GM12878 (cell line): ENCODE measurements around the gene DNAJB6. TPM values are rescaled to one million over a fixed set of nuclear protein-coding genes. Genes with fewer than 3 reads are reported as not detected.
A peak's percentile ranks its signal among the peaks of the same experiment; 100 is the strongest.

Experiments used
- BCL11A ChIP-seq: IDR thresholded peaks from 2 replicates; pipeline ENCODE4 v1.6.1; 2011; ENCODE audit warnings: low read depth, low read length
- EED ChIP-seq: sonication (generic); IDR thresholded peaks from 2 replicates; pipeline ENCODE4 v1.6.1; 2016; ENCODE audit warnings: antibody characterized with exemption, low read depth
- EGR1 ChIP-seq, 2 experiments: IDR thresholded peaks; 1 replicate in 1 of 2; 2 replicates in 1 of 2; pipeline ENCODE4 v1.6.1; 2011 to 2012; ENCODE audit warnings: low read depth in 2 of 2, low read length in 2 of 2, borderline replicate concordance in 1 of 2, mild to moderate bottlenecking in 1 of 2, moderate library complexity in 1 of 2
- FOS ChIP-seq: IDR thresholded peaks from 3 replicates; pipeline ENCODE4 v1.6.1; 2011; ENCODE audit warnings: borderline replicate concordance; ENCODE audit not compliant: insufficient read length; ENCODE audit errors: extremely low read depth
- NBN ChIP-seq: fragments of 450-650 bp; IDR thresholded peaks from 2 replicates; pipeline ENCODE4 v1.6.1; 2016
- RAD21 ChIP-seq: IDR thresholded peaks from 2 replicates; pipeline ENCODE4 v1.6.1; 2011; ENCODE audit warnings: mild to moderate bottlenecking, low read depth, low read length, moderate library complexity; ENCODE audit not compliant: insufficient read depth
- RCOR1 ChIP-seq: conservative IDR thresholded peaks from 2 replicates; pipeline ENCODE4 v1.6.1; 2012; ENCODE audit warnings: low read depth, low read length, improper control_type of control experiment
- RFX5 ChIP-seq: IDR thresholded peaks from 2 replicates; pipeline ENCODE4 v1.6.1; 2011; ENCODE audit warnings: low read depth, low read length, improper control_type of control experiment
- SREBF1 ChIP-seq: IDR thresholded peaks from 2 replicates; pipeline ENCODE4 v1.6.1; 2012; ENCODE audit warnings: mild to moderate bottlenecking, low read length
- TAF1 ChIP-seq: IDR thresholded peaks from 2 replicates; pipeline ENCODE4 v1.6.1; 2011; ENCODE audit warnings: mild to moderate bottlenecking, low read depth, low read length, borderline replicate concordance
- YY1 ChIP-seq: IDR thresholded peaks from 2 replicates; pipeline ENCODE4 v1.6.1; 2011; ENCODE audit warnings: low read depth, mild to moderate bottlenecking, low read length
- ZBED1 ChIP-seq: IDR thresholded peaks from 2 replicates; pipeline ENCODE4 v1.6.1; 2016; ENCODE audit warnings: borderline replicate concordance
- polyA plus RNA-seq, 11 experiments: library from polyadenylated mRNA; depleted of rRNA in 4 of 11; unstranded in 6 of 11; stranded (reverse) in 5 of 11; fragments of >200 nt; fragmentation: Nextera tagmentation in 4 of 11; fragmentation: Illumina TruSeq in 1 of 11; extraction: Ambion mirVana in 4 of 11; extraction: Trizol in 1 of 11; gene quantifications; 1 replicate in 1 of 11; 2 replicates in 10 of 11; pipeline versions ENCODE4 v1.2.1 to v1.2.3, GENCODE V29; 2011 to 2016; ENCODE audit warnings: inconsistent platforms in 2 of 11, missing spikeins in 2 of 11, low read depth in 1 of 11
- total RNA-seq, 4 experiments: library from RNA; depleted of rRNA in 3 of 4; stranded (reverse); fragments of >200 nt in 3 of 4; fragmentation: Illumina TruSeq in 1 of 4; extraction: Trizol in 1 of 4; gene quantifications; 2 replicates each; pipeline versions ENCODE4 v1.2.1 to v1.2.3, GENCODE V29; 2013 to 2021
- TF ChIP-seq, protein P1 (sequence below): IDR thresholded peaks from 2 replicates; pipeline ENCODE4 v1.6.1; 2011; ENCODE audit warnings: borderline replicate concordance, low read depth, mild to moderate bottlenecking, moderate library complexity, mixed read lengths, low read length; ENCODE audit not compliant: insufficient read depth; ENCODE audit errors: extremely low read length
- TF ChIP-seq, protein P2 (sequence below): IDR thresholded peaks from 2 replicates; pipeline ENCODE4 v1.6.1; 2012; ENCODE audit warnings: low read depth, low read length, improper control_type of control experiment

DNAJB6 gene
- total and polyA plus RNA-seq, 10 of the 15 experiments (the other 5 are each of a cell fraction or from before 2014, with no cell fraction given): 34.5 to 117 (median 53.1) TPM

DNA sequence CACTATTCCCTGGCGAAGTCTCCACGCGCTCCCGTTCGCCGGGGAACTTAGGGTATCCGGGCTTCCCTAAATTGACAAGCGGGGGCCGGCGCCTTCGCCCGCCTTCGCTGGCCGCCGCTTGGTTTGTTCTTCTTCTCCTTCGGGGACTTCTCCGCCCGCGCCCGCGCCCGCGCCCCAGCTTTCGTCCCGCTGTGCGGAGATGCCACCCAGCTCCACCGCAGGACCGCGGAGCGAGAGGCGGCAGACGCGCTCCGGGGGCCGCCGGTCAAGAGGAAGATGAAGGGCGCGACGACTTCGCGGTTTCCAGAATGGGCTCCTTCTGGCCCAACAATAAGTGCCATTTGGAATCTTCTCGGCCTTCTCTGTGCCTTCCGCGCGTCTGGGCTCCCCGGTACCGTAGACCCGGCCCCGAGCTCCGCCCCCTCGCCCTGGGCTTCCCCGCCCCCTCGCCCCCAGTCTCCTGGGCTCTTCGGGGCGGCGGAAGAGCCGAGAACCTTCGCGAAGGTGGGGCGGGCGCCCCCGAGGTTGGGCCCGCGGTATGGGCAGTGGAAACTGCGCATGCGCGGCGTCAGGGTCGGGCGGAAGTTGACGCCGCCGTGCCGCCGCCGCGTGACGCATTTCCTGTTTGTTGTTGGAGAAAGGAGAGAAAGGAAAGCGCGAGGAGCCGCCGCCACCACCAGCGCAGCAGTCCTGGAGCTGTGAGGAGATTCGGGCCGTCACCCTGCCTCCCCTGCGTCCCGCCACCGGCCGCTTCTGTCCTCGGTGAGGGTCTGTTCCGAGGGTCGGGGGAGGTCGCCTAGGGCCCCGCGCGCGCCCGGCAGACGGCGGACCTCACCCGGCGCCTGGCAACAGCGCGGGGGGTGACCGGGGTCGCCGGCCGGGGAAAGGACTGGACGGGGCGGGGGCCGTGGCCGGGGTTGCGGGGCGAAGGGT lies at the start of gene DNAJB6 (continued):
- TF ChIP-seq, protein P1, sequence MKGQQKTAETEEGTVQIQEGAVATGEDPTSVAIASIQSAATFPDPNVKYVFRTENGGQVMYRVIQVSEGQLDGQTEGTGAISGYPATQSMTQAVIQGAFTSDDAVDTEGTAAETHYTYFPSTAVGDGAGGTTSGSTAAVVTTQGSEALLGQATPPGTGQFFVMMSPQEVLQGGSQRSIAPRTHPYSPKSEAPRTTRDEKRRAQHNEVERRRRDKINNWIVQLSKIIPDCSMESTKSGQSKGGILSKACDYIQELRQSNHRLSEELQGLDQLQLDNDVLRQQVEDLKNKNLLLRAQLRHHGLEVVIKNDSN: no peak
- peak in 1 of 2 experiments; percentile 64; a peak in 1 of 3 replicates for TF ChIP-seq EGR1 (IDR thresholded peaks at IDR 0.05; ENCODE audit: borderline replicate concordance in 1 of 2, low read depth in 2 of 2, low read length in 2 of 2)
- TF ChIP-seq TAF1: 0 out of 2 replicates have a peak, but pooled peaks have one; percentile 33
- TF ChIP-seq NBN: peak; percentile 63; the same call in 1 of the 2 replicates
- no peak for TF ChIP-seq ZBED1
- no peak for TF ChIP-seq RFX5
- no peak for TF ChIP-seq SREBF1
- TF ChIP-seq BCL11A: no peak
- TF ChIP-seq RCOR1: no peak
- peak; percentile 47; the same call in 1 of the 2 replicates for TF ChIP-seq YY1
- no peak for TF ChIP-seq EED
- no peak for TF ChIP-seq RAD21
- TF ChIP-seq, protein P2, sequence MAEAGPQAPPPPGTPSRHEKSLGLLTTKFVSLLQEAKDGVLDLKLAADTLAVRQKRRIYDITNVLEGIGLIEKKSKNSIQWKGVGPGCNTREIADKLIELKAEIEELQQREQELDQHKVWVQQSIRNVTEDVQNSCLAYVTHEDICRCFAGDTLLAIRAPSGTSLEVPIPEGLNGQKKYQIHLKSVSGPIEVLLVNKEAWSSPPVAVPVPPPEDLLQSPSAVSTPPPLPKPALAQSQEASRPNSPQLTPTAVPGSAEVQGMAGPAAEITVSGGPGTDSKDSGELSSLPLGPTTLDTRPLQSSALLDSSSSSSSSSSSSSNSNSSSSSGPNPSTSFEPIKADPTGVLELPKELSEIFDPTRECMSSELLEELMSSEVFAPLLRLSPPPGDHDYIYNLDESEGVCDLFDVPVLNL: no peak
- TF ChIP-seq FOS: no peak
